ENCODE measurements around the gene DNTT. TPM values are rescaled to one million over a fixed set of nuclear protein-coding genes. Genes with fewer than 3 reads are reported as not detected.

DNTT gene
- total RNA-seq, 3 donors from 2014 or later, result not detected

DNA sequence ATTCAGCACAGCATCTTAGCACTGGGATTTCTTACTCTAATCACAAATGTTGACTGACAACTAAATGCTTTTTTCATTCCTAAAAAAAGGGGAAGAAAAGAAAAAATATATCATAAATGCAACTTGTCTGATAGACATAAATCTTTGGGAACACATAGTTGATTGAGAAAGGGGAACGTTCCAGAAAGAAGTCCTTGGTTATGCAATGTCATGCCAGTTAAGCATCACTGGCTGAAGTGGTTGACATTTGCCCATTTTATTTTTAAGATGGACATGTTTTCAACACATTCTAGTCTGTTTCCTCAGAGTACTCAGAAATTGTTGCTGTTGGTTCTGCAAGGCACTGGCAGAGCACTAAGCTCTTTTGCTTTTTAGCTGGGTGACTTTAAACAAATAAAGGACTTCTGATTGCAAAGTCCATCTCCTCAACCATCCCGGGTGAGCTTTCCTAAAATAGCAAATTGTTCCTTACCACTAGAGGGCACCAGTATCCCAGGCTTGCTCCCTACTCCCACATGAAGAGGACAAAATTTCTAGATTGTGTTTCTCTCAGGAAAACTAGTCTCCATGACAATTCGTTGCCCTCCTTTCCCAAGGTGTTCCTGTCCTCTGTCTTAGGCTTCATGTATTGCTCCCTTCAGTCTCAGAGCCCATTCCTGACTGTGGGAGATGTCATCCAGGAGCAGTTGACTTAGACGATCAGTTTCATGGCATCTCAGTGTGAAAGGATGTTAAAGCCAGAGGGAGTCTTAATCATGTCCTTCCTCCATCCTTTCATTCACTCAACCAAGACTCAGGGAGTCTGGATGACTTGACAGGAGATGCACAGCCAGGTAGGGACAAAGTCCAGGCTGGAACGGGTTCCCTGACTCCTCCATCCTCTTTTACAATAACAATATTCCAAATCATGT lies 30.6 kb downstream of the DNTT start:
- Histone ChIP-seq H3K27me3 (peaks cover 0 to 3% of the 10 kb centered on the region in 2 donors), H3K9me3 (no peaks in the 10 kb centered on the region), H3K36me3 (no peaks in the 10 kb centered on the region), H3K4me1 (no peaks in the 10 kb centered on the region), H3K4me3 (no peak overlapping the region), H3K27ac (no peak overlapping the region)
- no peak for DNase-seq (ENCODE audit: low spot score in 2 of 2)
- TF ChIP-seq POLR2A (IDR thresholded peaks at IDR 0.05), result no peak
- TF ChIP-seq, protein P1, sequence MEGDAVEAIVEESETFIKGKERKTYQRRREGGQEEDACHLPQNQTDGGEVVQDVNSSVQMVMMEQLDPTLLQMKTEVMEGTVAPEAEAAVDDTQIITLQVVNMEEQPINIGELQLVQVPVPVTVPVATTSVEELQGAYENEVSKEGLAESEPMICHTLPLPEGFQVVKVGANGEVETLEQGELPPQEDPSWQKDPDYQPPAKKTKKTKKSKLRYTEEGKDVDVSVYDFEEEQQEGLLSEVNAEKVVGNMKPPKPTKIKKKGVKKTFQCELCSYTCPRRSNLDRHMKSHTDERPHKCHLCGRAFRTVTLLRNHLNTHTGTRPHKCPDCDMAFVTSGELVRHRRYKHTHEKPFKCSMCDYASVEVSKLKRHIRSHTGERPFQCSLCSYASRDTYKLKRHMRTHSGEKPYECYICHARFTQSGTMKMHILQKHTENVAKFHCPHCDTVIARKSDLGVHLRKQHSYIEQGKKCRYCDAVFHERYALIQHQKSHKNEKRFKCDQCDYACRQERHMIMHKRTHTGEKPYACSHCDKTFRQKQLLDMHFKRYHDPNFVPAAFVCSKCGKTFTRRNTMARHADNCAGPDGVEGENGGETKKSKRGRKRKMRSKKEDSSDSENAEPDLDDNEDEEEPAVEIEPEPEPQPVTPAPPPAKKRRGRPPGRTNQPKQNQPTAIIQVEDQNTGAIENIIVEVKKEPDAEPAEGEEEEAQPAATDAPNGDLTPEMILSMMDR (IDR thresholded peaks at IDR 0.05), result peak; percentile 35 to 50 (median 40)
- intact Hi-C loops (cut with DNase I; ENCODE audit: low total_unique reads), result no loop called here

DNA sequence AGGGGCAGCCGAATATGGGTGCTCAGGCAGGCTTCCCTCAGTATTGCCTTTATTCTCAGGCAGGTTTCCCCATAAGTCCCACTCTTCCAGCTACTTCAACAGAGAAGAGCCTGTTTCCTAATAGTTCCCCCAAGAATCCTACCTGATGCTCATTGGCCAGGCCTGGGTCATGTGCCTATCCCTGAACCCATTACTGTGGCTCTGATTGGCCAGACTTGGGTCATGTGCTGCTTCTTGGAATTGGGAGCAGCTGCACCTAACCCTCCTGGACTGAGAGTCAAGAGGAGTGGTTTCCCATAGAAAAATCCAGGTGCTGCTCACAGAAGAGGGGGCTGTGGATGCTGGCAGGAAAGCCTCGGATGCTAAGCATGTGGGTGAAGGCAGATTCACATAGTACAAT lies 32.9 kb downstream of the DNTT start:
- Histone ChIP-seq H3K9me3 (no peaks in the 10 kb centered on the region), H3K4me1 (no peaks in the 10 kb centered on the region), H3K36me3 (no peaks in the 10 kb centered on the region), H3K27me3 (peaks cover 0 to 3% of the 10 kb centered on the region in 2 donors), H3K27ac (no peak overlapping the region), H3K4me3 (no peak overlapping the region)
- no peak for TF ChIP-seq POLR2AphosphoS5 (IDR thresholded peaks at IDR 0.05)
- TF ChIP-seq POLR2A (IDR thresholded peaks at IDR 0.05), result no peak
- TF ChIP-seq, protein P1 (IDR thresholded peaks at IDR 0.05), result no peak
- DNase-seq (ENCODE audit: low spot score in 2 of 2), result no peak
- intact Hi-C loops (cut with DNase I; ENCODE audit: low total_unique reads), result no loop called here

DNA sequence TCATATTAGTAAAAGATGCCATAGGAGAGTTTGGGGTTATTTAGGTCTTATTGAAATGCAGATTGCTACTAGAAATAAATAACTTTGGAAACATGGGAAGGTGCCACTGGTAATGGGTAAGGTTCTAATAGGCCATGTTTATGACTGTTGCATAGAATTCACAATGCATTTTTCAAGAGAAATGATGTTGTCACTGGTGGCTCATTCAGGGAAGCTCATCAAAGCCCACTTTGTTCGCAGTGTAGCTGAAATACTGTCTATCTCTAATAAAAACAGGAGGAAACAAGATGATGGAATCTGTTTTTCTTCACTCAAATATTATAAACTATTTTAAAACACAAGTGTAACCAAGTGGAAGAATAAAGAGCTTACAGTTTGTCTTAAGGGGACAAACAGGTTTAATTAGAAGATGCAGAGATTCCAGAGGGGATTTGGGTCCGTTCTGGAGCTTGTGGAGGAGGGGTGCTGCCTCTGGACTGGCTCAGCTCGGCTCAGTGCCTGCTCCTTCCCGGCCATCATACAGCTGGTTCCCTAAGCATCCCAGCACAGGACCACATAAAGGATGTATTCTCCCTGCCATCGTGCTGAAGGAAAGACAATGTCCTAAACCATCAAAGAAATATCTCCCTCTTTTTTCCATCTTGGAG lies 34.2 kb downstream of the DNTT start:
- Histone ChIP-seq H3K9me3 (no peaks in the 10 kb centered on the region), H3K36me3 (no peaks in the 10 kb centered on the region), H3K4me1 (no peaks in the 10 kb centered on the region), H3K4me3 (no peak overlapping the region), H3K27ac (no peak overlapping the region), H3K27me3 (peaks cover 0 to 3% of the 10 kb centered on the region in 2 donors)
- intact Hi-C loops (cut with DNase I; ENCODE audit: low total_unique reads), result no loop called here
- DNase-seq (ENCODE audit: low spot score in 2 of 2), result no peak
- TF ChIP-seq, protein P1 (IDR thresholded peaks at IDR 0.05), result no peak
- no peak for TF ChIP-seq POLR2AphosphoS5 (IDR thresholded peaks at IDR 0.05)
- no peak for TF ChIP-seq POLR2A (IDR thresholded peaks at IDR 0.05)

DNA sequence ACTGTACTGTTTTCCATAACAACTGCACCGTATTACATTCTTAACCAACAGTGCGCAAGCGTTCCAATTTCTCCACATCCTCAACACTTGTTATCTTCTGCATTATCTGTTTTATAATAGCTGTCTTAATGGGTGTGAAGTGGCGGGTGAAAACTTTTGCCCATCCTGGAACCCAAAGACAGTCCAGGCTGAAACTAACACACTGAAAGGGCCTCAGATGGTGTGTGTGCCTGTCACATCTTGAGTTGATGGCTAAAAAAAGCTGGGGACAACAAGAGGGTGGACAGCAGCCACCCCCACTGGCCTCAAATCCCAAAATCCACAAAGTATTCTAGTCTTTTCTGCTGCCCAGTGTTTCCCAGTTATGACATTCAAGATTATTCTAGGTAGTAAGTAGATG lies 35.1 kb downstream of the DNTT start:
- Histone ChIP-seq H3K4me3 (no peak overlapping the region), H3K9me3 (no peaks in the 10 kb centered on the region), H3K36me3 (no peaks in the 10 kb centered on the region), H3K27ac (no peak overlapping the region), H3K4me1 (no peaks in the 10 kb centered on the region), H3K27me3 (peaks cover 0 to 3% of the 10 kb centered on the region in 2 donors)
- DNase-seq (ENCODE audit: low spot score in 2 of 2), result no peak
- TF ChIP-seq POLR2AphosphoS5 (IDR thresholded peaks at IDR 0.05), result no peak
- intact Hi-C loops (cut with DNase I; ENCODE audit: low total_unique reads), result no loop called here

DNA sequence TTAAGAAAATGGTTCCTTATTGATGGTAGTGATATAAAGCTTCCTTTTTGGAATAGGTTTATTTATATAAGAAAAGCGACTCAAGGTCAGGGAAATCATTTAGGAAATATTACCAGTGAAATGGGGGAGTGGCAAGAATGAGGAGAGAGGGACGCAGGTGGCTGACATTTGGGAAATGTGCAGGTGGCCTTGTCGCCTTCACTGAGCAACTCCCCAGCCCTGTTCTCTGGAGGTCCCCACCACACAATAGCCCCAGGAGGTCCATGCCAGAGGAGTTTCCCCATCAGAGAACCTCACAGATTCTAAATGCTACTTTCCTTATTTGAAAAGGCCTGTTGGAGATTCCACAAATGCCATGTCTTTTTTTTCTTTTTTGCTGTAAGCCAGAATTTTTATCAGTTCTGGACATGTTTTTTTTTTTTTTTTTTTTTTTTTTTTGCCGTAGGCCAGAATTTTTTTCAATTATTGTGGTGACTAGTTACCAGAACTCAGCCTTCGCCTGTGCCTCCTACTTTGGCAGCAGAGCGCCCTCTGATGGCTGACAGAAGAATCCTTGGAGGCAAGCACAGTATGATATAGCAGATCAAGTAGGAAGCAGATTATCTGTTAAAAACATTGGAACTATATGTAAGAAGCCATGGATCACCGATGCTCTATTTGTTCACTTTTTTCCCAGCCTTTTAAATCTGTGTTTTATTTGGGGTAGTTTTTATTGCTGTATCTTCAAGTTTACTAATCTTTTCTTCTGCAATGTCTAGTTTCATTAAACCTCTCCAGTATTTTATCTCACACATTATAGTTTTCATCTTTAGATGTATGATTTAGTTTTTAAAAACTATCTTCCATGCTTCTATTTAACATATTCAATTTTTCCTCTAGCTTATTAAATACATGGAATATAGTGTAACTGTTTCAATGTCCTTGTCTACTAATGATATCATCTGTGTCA lies 36.0 kb downstream of the DNTT start:
- TF ChIP-seq, protein P1 (IDR thresholded peaks at IDR 0.05), result peak in 2 of 3 donors; percentile 15 to 38
- no peak for TF ChIP-seq POLR2A (IDR thresholded peaks at IDR 0.05)
- Histone ChIP-seq H3K27me3 (no peaks in the 10 kb centered on the region), H3K4me1 (no peaks in the 10 kb centered on the region), H3K4me3 (no peak overlapping the region), H3K36me3 (no peaks in the 10 kb centered on the region), H3K9me3 (no peaks in the 10 kb centered on the region), H3K27ac (no peak overlapping the region)
- peak in 1 of 2 donors; percentile 32 for DNase-seq (ENCODE audit: low spot score in 2 of 2)
- intact Hi-C loops (cut with DNase I; ENCODE audit: low total_unique reads), result no loop called here

Measured in breast epithelium (tissue), 4 donors.